ENCODE data around the gene MGLL. TPM values are rescaled to one million over a fixed set of nuclear protein-coding genes. Genes with fewer than 3 reads are reported as not detected.

The MGLL gene
- total RNA-seq, 2 experiments from 2014 or later = 19.2 to 21.6 TPM

GRCh38 chr3:127848131-127849129 is 26.1 kb upstream of the MGLL start:
- CTCF ChIA-PET (ENCODE audit: unreplicated experiment) = no interaction called here
- Histone ChIP-seq H3K4me3 (ENCODE audit: low read depth, low read length, poor library complexity, severe bottlenecking) (no peak overlapping the region), H3K27ac (ENCODE audit: low read depth, low read length, poor library complexity, severe bottlenecking) (no peak overlapping the region), H3K4me1 (ENCODE audit: insufficient read depth, low read length, poor library complexity, severe bottlenecking) (peaks cover 5% of the 10 kb centered on the region), H3K4me2 (ENCODE audit: low read length) (no peak overlapping the region), H3K9me3 (ENCODE audit: low read length) (no peaks in the 10 kb centered on the region), H2AFZ (ENCODE audit: low read length) (no peak overlapping the region), H3K79me2 (ENCODE audit: insufficient read depth, low read depth, low read length) (no peaks in the 10 kb centered on the region), H4K20me1 (ENCODE audit: insufficient read depth, low read length) (no peaks in the 10 kb centered on the region), H3K36me3 (ENCODE audit: insufficient read depth, low read length) (no peaks in the 10 kb centered on the region), H3K9me2 (ENCODE audit: insufficient read depth, low read length) (no peaks in the 10 kb centered on the region)
- intact Hi-C loops (cut with micrococcal nuclease; ENCODE audit: unreplicated experiment) = no loop called here
- BruUV-seq (replicated peaks) = no TSS peak
- TF ChIP-seq, protein P1, sequence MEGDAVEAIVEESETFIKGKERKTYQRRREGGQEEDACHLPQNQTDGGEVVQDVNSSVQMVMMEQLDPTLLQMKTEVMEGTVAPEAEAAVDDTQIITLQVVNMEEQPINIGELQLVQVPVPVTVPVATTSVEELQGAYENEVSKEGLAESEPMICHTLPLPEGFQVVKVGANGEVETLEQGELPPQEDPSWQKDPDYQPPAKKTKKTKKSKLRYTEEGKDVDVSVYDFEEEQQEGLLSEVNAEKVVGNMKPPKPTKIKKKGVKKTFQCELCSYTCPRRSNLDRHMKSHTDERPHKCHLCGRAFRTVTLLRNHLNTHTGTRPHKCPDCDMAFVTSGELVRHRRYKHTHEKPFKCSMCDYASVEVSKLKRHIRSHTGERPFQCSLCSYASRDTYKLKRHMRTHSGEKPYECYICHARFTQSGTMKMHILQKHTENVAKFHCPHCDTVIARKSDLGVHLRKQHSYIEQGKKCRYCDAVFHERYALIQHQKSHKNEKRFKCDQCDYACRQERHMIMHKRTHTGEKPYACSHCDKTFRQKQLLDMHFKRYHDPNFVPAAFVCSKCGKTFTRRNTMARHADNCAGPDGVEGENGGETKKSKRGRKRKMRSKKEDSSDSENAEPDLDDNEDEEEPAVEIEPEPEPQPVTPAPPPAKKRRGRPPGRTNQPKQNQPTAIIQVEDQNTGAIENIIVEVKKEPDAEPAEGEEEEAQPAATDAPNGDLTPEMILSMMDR (conservative IDR thresholded peaks at IDR 0.05; ENCODE audit: low read length) = no peak
- no peak for TF ChIP-seq EZH2phosphoT487 (IDR thresholded peaks at IDR 0.05; ENCODE audit: borderline replicate concordance, low read depth, low read length)
- POLR2A ChIA-PET = no interaction called here
- DNase-seq (ENCODE audit: low spot score) = no peak

DNA sequence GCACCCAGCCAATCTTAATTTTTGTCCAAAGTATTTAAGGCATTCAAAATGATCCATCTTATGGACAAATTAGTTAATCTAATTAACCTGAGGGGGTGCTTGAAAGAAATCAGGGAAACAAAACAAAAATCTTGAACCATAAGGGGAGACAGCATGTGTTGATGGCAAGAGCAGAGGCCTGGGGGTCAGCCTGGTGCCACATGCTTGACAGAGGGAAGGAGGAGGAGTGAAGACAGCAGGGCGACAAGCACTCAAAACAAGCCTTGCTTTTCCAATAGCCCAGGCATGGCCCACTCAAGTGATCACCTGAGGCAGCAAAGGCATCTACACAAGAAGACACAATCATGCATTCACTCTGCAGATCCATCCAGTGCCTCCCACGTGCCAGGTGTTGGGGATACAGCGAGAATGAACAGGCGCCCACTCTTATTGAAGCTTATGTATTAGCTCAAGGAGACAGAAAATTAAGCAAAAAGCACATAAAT is 25.0 kb upstream of the MGLL start:
- no peaks in the 10 kb centered on the region for H4K20me1 ChIP-seq (ENCODE audit: insufficient read depth, low read length)
- H3K27ac ChIP-seq (ENCODE audit: low read depth, low read length, poor library complexity, severe bottlenecking) = no peak overlapping the region
- CTCF ChIA-PET (ENCODE audit: unreplicated experiment) = no interaction called here
- DNase-seq (ENCODE audit: low spot score) = no peak
- H3K79me2 ChIP-seq (ENCODE audit: insufficient read depth, low read depth, low read length) = no peaks in the 10 kb centered on the region
- peaks cover 5% of the 10 kb centered on the region for H3K4me1 ChIP-seq (ENCODE audit: insufficient read depth, low read length, poor library complexity, severe bottlenecking)
- H3K4me2 ChIP-seq (ENCODE audit: low read length) = no peak overlapping the region
- TF ChIP-seq, protein P1 (conservative IDR thresholded peaks at IDR 0.05; ENCODE audit: low read length) = no peak
- TF ChIP-seq EZH2phosphoT487 (IDR thresholded peaks at IDR 0.05; ENCODE audit: borderline replicate concordance, low read depth, low read length) = no peak
- no peaks in the 10 kb centered on the region for H3K36me3 ChIP-seq (ENCODE audit: insufficient read depth, low read length)
- intact Hi-C loops (cut with micrococcal nuclease; ENCODE audit: unreplicated experiment) = no loop called here
- H3K9me3 ChIP-seq (ENCODE audit: low read length) = no peaks in the 10 kb centered on the region
- POLR2A ChIA-PET = no interaction called here
- H3K9me2 ChIP-seq (ENCODE audit: insufficient read depth, low read length) = no peaks in the 10 kb centered on the region
- no peak overlapping the region for H3K4me3 ChIP-seq (ENCODE audit: low read depth, low read length, poor library complexity, severe bottlenecking)
- BruUV-seq (replicated peaks) = no TSS peak
- no peak overlapping the region for H2AFZ ChIP-seq (ENCODE audit: low read length)

GRCh38 chr3:127846576-127846975 is 24.3 kb upstream of the MGLL start:
- no peaks in the 10 kb centered on the region for H3K9me2 ChIP-seq (ENCODE audit: insufficient read depth, low read length)
- no peaks in the 10 kb centered on the region for H3K9me3 ChIP-seq (ENCODE audit: low read length)
- CTCF ChIA-PET (ENCODE audit: unreplicated experiment) = no interaction called here
- intact Hi-C loops (cut with micrococcal nuclease; ENCODE audit: unreplicated experiment) = no loop called here
- no peak for DNase-seq (ENCODE audit: low spot score)
- no peak overlapping the region for H2AFZ ChIP-seq (ENCODE audit: low read length)
- no peaks in the 10 kb centered on the region for H4K20me1 ChIP-seq (ENCODE audit: insufficient read depth, low read length)
- BruUV-seq (replicated peaks) = no TSS peak
- H3K4me1 ChIP-seq (ENCODE audit: insufficient read depth, low read length, poor library complexity, severe bottlenecking) = peaks cover 5% of the 10 kb centered on the region
- H3K4me2 ChIP-seq (ENCODE audit: low read length) = no peak overlapping the region
- TF ChIP-seq, protein P1 (conservative IDR thresholded peaks at IDR 0.05; ENCODE audit: low read length) = no peak
- TF ChIP-seq EZH2phosphoT487 (IDR thresholded peaks at IDR 0.05; ENCODE audit: borderline replicate concordance, low read depth, low read length) = no peak
- POLR2A ChIA-PET = no interaction called here
- no peak overlapping the region for H3K27ac ChIP-seq (ENCODE audit: low read depth, low read length, poor library complexity, severe bottlenecking)
- H3K79me2 ChIP-seq (ENCODE audit: insufficient read depth, low read depth, low read length) = no peaks in the 10 kb centered on the region
- no peak overlapping the region for H3K4me3 ChIP-seq (ENCODE audit: low read depth, low read length, poor library complexity, severe bottlenecking)
- H3K36me3 ChIP-seq (ENCODE audit: insufficient read depth, low read length) = no peaks in the 10 kb centered on the region

Measured in OCI-LY7 (cell line).